Liver (tissue), 9 donors: ENCODE data around the gene CLPTM1. TPM values are rescaled to one million over a fixed set of nuclear protein-coding genes. Genes with fewer than 3 reads are reported as not detected.

Experiments
- DNase-seq: peaks from one replicate; pipeline ENCODE4 v3.0.0-alpha.2; 2017; ENCODE audit warnings: low spot score
- H3K27ac ChIP-seq, 2 donors: one replicate each; pipeline ENCODE4 v1.7.0; 2013; ENCODE audit warnings: inconsistent platforms in 2 of 2, low read length in 2 of 2, control low read depth in 1 of 2, low read depth in 1 of 2, mild to moderate bottlenecking in 1 of 2
- H3K27me3 ChIP-seq, 4 donors: one replicate each; pipeline versions ENCODE4 v1.6.1 to v1.7.0; 2013; ENCODE audit warnings: low read length in 3 of 4, inconsistent platforms in 1 of 4, mild to moderate bottlenecking in 1 of 4, moderate library complexity in 1 of 4; ENCODE audit not compliant: control insufficient read depth in 4 of 4, insufficient read depth in 4 of 4
- H3K36me3 ChIP-seq, 4 donors: one replicate each; pipeline versions ENCODE4 v1.6.1 to v1.7.0; 2013; ENCODE audit warnings: low read length in 3 of 4, mild to moderate bottlenecking in 3 of 4, low read depth in 1 of 4, moderate library complexity in 1 of 4; ENCODE audit not compliant: control insufficient read depth in 4 of 4, insufficient read depth in 3 of 4
- H3K4me1 ChIP-seq, 4 donors: one replicate each; pipeline versions ENCODE4 v1.6.1 to v1.7.0; 2013; ENCODE audit warnings: low read length in 3 of 4, mild to moderate bottlenecking in 3 of 4, moderate library complexity in 1 of 4; ENCODE audit not compliant: control insufficient read depth in 4 of 4, insufficient read depth in 4 of 4
- H3K4me3 ChIP-seq, 3 donors: one replicate each; pipeline versions ENCODE4 v1.6.1 to v1.7.0; 2013; ENCODE audit warnings: low read length in 3 of 3, control low read depth in 1 of 3, low read depth in 1 of 3, mild to moderate bottlenecking in 1 of 3
- H3K9ac ChIP-seq, 2 donors: one replicate each; pipeline ENCODE4 v1.7.0; 2013; ENCODE audit warnings: low read length in 2 of 2, mild to moderate bottlenecking in 2 of 2, moderate library complexity in 2 of 2, control low read depth in 1 of 2, low read depth in 1 of 2
- H3K9me3 ChIP-seq, 4 donors: one replicate each; pipeline versions ENCODE4 v1.6.1 to v1.7.0; 2013; ENCODE audit warnings: low read length in 3 of 4; ENCODE audit not compliant: control insufficient read depth in 4 of 4
- ATF3 ChIP-seq: IDR thresholded peaks from 2 replicates; pipeline ENCODE4 v1.6.1; 2016; ENCODE audit warnings: antibody characterized with exemption
- CTCF ChIP-seq: fragments of 150-350 bp; IDR thresholded peaks from 2 replicates; pipeline ENCODE4 v1.5.1; 2017; ENCODE audit warnings: improper control_type of control experiment, low read depth, low read length; ENCODE audit not compliant: missing input control
- EGR1 ChIP-seq, 2 donors: IDR thresholded peaks; 2 replicates each; pipeline ENCODE4 v1.6.1; 2016 to 2018; ENCODE audit warnings: antibody characterized with exemption in 2 of 2, low read depth in 2 of 2
- FOXA1 ChIP-seq: IDR thresholded peaks from 2 replicates; pipeline ENCODE4 v1.6.1; 2016; ENCODE audit warnings: antibody characterized with exemption
- FOXA2 ChIP-seq: IDR thresholded peaks from 2 replicates; pipeline ENCODE4 v1.6.1; 2016; ENCODE audit warnings: antibody characterized with exemption
- GABPA ChIP-seq, 2 donors: IDR thresholded peaks in 1 of 2; conservative IDR thresholded peaks in 1 of 2; 2 replicates each; pipeline ENCODE4 v1.6.1; 2016; ENCODE audit warnings: antibody characterized with exemption in 2 of 2, mild to moderate bottlenecking in 1 of 2, moderate library complexity in 1 of 2
- HNF4A ChIP-seq, 2 donors: conservative IDR thresholded peaks; 2 replicates each; pipeline ENCODE4 v1.6.1; 2016; ENCODE audit warnings: antibody characterized with exemption in 2 of 2, mild to moderate bottlenecking in 2 of 2
- HNF4G ChIP-seq: IDR thresholded peaks from 2 replicates; pipeline ENCODE4 v1.6.1; 2016; ENCODE audit warnings: antibody characterized with exemption
- JUND ChIP-seq, 2 donors: IDR thresholded peaks; 2 replicates each; pipeline ENCODE4 v1.6.1; 2016; ENCODE audit warnings: antibody characterized with exemption in 2 of 2
- MAX ChIP-seq: IDR thresholded peaks from 2 replicates; pipeline ENCODE4 v1.6.1; 2016; ENCODE audit warnings: antibody characterized with exemption
- NR2F2 ChIP-seq: IDR thresholded peaks from 2 replicates; pipeline ENCODE4 v1.6.1; 2016; ENCODE audit warnings: antibody characterized with exemption
- RAD21 ChIP-seq, 2 donors: IDR thresholded peaks; 2 replicates each; pipeline ENCODE4 v1.6.1; 2016; ENCODE audit warnings: antibody characterized with exemption in 2 of 2, mild to moderate bottlenecking in 2 of 2
- REST ChIP-seq: IDR thresholded peaks from 2 replicates; pipeline ENCODE4 v1.6.1; 2016; ENCODE audit warnings: antibody characterized with exemption, mild to moderate bottlenecking
- RXRA ChIP-seq, 2 donors: IDR thresholded peaks; 2 replicates each; pipeline ENCODE4 v1.6.1; 2017 to 2018; ENCODE audit warnings: antibody characterized with exemption in 2 of 2, mild to moderate bottlenecking in 1 of 2
- SP1 ChIP-seq: IDR thresholded peaks from 2 replicates; pipeline ENCODE4 v1.6.1; 2018; ENCODE audit warnings: antibody characterized with exemption, mild to moderate bottlenecking
- TAF1 ChIP-seq: conservative IDR thresholded peaks from 2 replicates; pipeline ENCODE4 v1.6.1; 2016; ENCODE audit warnings: antibody characterized with exemption, mild to moderate bottlenecking
- YY1 ChIP-seq: IDR thresholded peaks from 2 replicates; pipeline ENCODE4 v1.6.1; 2016; ENCODE audit warnings: antibody characterized with exemption, mild to moderate bottlenecking
- ZBTB33 ChIP-seq: IDR thresholded peaks from 2 replicates; pipeline ENCODE4 v1.6.1; 2016; ENCODE audit warnings: antibody characterized with exemption
- WGBS: extraction: QIAGEN DNeasy Blood & Tissue Kit; methylation state at CpG from one replicate; pipeline ENCODE4 v1.1.7; 2013; 5-methylcytosine and 5-hydroxymethylcytosine counted together
- polyA plus RNA-seq, 2 donors: library from polyadenylated mRNA; stranded (reverse) in 1 of 2; unstranded in 1 of 2; fragments of 200-250 nt in 1 of 2; fragments of >200 nt in 1 of 2; fragmentation: Nextera tagmentation in 1 of 2; extraction: Ambion mirVana in 1 of 2; gene quantifications; one replicate each; pipeline versions ENCODE4 v1.2.1 to v1.2.3, GENCODE V29; 2013 to 2015
- total RNA-seq, 2 donors: library from RNA; depleted of rRNA; stranded (reverse); fragments of >200 nt; gene quantifications; one replicate each; pipeline ENCODE4 v1.2.3, GENCODE V29; 2014
- donor health status: healthy.
- donor health status: healthy.
- donor health status: healthy.
- donor health status: healthy.
- donor health status: healthy.

Gene CLPTM1
- total and polyA plus RNA-seq, 4 donors = 35.8 to 94.5 (median 51.5) TPM

GRCh38 chr19:44908074-44908835 lies 46.9 kb upstream of the CLPTM1 start:
- H3K4me3 ChIP-seq = peak overlapping the region in 2 of 3 donors; percentile 51 to 70
- peaks cover 0 to under 1% (median 0%) of the 10 kb centered on the region in 4 donors for H3K36me3 ChIP-seq
- H3K9ac ChIP-seq = no peak overlapping the region
- TF ChIP-seq HNF4G = no peak
- no peak for TF ChIP-seq EGR1 (IDR thresholded peaks at IDR 0.05; ENCODE audit: low read depth in 2 of 2)
- TF ChIP-seq GABPA (IDR thresholded peaks at IDR 0.05 in 1 of 2, conservative IDR thresholded peaks at IDR 0.05 in 1 of 2) = no peak
- TF ChIP-seq SP1 = no peak
- no peak for TF ChIP-seq ATF3
- TF ChIP-seq HNF4A (conservative IDR thresholded peaks at IDR 0.05) = no peak
- TF ChIP-seq MAX = no peak
- no peak for TF ChIP-seq JUND (IDR thresholded peaks at IDR 0.05)
- no peak for TF ChIP-seq YY1
- TF ChIP-seq NR2F2 = no peak
- TF ChIP-seq FOXA1 = no peak
- no peak for TF ChIP-seq TAF1
- TF ChIP-seq RXRA (IDR thresholded peaks at IDR 0.05) = no peak
- TF ChIP-seq RAD21 (IDR thresholded peaks at IDR 0.05) = no peak
- no peak for TF ChIP-seq REST
- no peak for TF ChIP-seq ZBTB33
- TF ChIP-seq FOXA2 = no peak
- no peak for TF ChIP-seq CTCF
- peaks cover 11 to 78% (median 44%) of the 10 kb centered on the region in 4 donors for H3K4me1 ChIP-seq
- H3K27ac ChIP-seq = peak overlapping the region; percentile 2 to 26
- no peak for DNase-seq
- WGBS = 78% methylated on average over 46 of the region's 46 CpGs
- no peaks in the 10 kb centered on the region for H3K9me3 ChIP-seq
- no peaks in the 10 kb centered on the region for H3K27me3 ChIP-seq
